Measurements from ENCODE around the gene RASL12.

DNA sequence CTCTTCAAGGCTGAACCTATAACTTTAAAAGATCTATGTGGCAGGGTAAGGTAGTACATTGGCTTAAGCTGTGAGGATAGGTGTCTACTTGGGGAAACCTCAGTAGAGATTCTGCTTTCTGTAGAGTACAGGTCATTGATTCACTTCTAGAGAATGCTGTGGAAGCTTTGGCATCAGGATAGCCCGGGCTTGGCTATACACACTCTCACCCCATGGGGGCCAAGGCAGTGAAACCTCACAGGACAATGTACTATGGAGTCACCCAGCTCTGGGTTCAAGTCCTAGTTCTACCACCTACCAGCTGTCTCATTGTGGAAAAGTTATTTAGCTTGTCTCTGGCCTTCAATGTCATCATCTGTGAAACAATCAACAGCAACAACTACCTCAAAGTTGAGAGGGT lies 47.4 kb downstream of the RASL12 start:
- TF ChIP-seq, protein P1, sequence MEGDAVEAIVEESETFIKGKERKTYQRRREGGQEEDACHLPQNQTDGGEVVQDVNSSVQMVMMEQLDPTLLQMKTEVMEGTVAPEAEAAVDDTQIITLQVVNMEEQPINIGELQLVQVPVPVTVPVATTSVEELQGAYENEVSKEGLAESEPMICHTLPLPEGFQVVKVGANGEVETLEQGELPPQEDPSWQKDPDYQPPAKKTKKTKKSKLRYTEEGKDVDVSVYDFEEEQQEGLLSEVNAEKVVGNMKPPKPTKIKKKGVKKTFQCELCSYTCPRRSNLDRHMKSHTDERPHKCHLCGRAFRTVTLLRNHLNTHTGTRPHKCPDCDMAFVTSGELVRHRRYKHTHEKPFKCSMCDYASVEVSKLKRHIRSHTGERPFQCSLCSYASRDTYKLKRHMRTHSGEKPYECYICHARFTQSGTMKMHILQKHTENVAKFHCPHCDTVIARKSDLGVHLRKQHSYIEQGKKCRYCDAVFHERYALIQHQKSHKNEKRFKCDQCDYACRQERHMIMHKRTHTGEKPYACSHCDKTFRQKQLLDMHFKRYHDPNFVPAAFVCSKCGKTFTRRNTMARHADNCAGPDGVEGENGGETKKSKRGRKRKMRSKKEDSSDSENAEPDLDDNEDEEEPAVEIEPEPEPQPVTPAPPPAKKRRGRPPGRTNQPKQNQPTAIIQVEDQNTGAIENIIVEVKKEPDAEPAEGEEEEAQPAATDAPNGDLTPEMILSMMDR (IDR thresholded peaks at IDR 0.05; ENCODE audit: poor library complexity), result no peak
- TF ChIP-seq EZH2phosphoT487 (IDR thresholded peaks at IDR 0.05; ENCODE audit: low read depth, severe bottlenecking, unreplicated experiment) (no peak), EZH2 (IDR thresholded peaks at IDR 0.05; ENCODE audit: borderline replicate concordance) (no peak)
